Measurements from ENCODE around the gene SMAD4. TPM values are rescaled to one million over a fixed set of nuclear protein-coding genes. Genes with fewer than 3 reads are reported as not detected.

SMAD4 gene
- total RNA-seq, 1 experiment from 2014 or later = 96.7 TPM

DNA sequence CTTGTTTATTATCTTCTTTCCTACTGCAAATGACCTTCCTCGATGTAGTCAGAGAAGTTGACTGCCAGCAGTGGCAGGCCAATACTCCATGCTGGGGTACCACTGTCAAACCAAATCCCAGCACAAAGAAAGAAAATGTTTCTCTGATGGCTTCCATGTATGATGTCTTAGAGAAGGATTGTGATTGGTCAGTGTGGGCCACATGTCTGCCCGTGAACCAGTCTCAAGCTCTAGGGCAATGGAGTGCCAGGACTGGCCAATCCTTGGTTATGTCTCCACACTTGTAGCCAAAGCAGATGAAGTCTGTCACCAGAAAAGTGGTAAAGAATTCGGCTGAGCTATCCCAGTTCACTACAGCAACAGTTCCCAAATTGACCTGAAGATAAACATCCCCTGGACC lies 17.6 kb upstream of the SMAD4 start:
- H3K36me3 Mint-ChIP-seq (ENCODE audit: insufficient read depth, unreplicated experiment) = no peaks in the 10 kb centered on the region

DNA sequence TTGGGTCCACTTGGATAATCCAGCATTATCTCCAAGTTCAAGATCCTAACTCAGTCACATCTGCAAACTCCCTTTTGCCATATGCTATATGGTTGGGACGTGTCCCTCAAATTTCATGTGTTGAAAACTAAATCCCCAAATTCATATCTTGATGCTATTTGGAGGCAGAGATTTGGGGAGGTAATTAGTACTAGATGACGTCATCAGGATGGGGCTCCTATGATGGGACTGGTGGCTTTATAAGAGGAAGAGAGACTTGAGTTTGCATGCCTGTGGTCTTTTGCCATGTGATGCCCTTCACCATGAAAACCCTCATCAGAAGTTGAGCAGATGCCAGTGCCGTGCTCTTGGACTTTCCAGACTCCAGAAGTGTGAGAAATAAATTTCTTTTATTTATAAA lies 16.8 kb upstream of the SMAD4 start:
- Mint-ChIP-seq H3K4me3 (ENCODE audit: low read depth, unreplicated experiment) (no peak overlapping the region), H3K27ac (ENCODE audit: unreplicated experiment) (no peak overlapping the region), H3K4me1 (ENCODE audit: low read depth, unreplicated experiment) (no peaks in the 10 kb centered on the region), H3K9me3 (ENCODE audit: low read depth, unreplicated experiment) (peaks cover 5% of the 10 kb centered on the region), H3K36me3 (ENCODE audit: insufficient read depth, unreplicated experiment) (no peaks in the 10 kb centered on the region), H3K27me3 (ENCODE audit: unreplicated experiment) (no peaks in the 10 kb centered on the region)
- TF ChIP-seq, protein P1, sequence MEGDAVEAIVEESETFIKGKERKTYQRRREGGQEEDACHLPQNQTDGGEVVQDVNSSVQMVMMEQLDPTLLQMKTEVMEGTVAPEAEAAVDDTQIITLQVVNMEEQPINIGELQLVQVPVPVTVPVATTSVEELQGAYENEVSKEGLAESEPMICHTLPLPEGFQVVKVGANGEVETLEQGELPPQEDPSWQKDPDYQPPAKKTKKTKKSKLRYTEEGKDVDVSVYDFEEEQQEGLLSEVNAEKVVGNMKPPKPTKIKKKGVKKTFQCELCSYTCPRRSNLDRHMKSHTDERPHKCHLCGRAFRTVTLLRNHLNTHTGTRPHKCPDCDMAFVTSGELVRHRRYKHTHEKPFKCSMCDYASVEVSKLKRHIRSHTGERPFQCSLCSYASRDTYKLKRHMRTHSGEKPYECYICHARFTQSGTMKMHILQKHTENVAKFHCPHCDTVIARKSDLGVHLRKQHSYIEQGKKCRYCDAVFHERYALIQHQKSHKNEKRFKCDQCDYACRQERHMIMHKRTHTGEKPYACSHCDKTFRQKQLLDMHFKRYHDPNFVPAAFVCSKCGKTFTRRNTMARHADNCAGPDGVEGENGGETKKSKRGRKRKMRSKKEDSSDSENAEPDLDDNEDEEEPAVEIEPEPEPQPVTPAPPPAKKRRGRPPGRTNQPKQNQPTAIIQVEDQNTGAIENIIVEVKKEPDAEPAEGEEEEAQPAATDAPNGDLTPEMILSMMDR (IDR thresholded peaks at IDR 0.05; ENCODE audit: unreplicated experiment) = no peak
- BruUV-seq (replicated peaks) = no TSS peak
- intact Hi-C loops (cut with micrococcal nuclease; ENCODE audit: unreplicated experiment) = no loop called here
- no peak for DNase-seq
- CTCF ChIA-PET = no interaction called here

More for the DNA sequence above, 17.6 kb upstream of the SMAD4 start:
- no peak overlapping the region for H3K4me3 Mint-ChIP-seq (ENCODE audit: low read depth, unreplicated experiment)
- peaks cover 5% of the 10 kb centered on the region for H3K9me3 Mint-ChIP-seq (ENCODE audit: low read depth, unreplicated experiment)
- TF ChIP-seq, protein P1 (IDR thresholded peaks at IDR 0.05; ENCODE audit: unreplicated experiment) = no peak
- H3K27ac Mint-ChIP-seq (ENCODE audit: unreplicated experiment) = no peak overlapping the region
- no peaks in the 10 kb centered on the region for H3K27me3 Mint-ChIP-seq (ENCODE audit: unreplicated experiment)
- no TSS peak for BruUV-seq (replicated peaks)
- intact Hi-C loops (cut with micrococcal nuclease; ENCODE audit: unreplicated experiment) = no loop called here
- no peaks in the 10 kb centered on the region for H3K4me1 Mint-ChIP-seq (ENCODE audit: low read depth, unreplicated experiment)
- no peak for DNase-seq
- CTCF ChIA-PET = no interaction called here

DNA sequence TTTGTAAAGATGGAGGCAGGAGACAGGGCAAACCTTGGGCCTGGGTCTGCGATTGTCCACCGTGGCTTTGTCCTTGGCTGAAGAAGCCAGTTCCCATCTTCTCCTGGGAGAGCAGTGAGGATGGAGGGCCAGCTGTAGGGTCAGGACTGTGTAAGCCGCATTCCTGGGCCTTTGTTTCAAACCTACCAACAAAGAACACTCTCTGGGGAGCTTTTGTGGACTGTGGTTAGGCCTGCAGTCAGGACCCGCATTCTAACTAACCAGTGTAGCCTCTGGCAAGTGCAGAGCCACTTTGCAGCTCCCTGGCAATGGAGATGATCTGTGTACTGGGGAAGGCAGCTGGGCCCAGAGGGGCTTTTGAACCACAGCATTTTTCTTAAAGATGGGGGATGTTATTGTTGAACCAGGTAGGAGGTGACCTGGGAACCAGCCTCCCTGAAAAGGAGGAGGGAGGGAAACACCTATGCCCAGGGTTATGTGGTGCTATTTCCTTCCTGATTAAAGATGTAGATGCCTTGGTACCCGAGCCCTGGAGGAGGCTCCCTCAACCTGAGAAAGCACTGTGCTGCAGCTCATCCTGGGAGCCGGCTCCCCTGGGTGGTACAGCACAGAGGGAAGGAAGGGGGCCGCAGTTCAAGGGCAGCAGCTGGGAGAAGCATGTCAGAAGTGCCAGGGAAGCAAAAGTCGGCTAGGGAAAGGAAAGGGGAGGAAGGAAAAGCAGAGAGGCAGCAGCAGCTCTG lies 12.7 kb upstream of the SMAD4 start:
- no peak for DNase-seq
- TF ChIP-seq, protein P1 (IDR thresholded peaks at IDR 0.05; ENCODE audit: unreplicated experiment) = no peak
- no TSS peak for BruUV-seq (replicated peaks)
- no peak overlapping the region for H3K27ac Mint-ChIP-seq (ENCODE audit: unreplicated experiment)
- H3K36me3 Mint-ChIP-seq (ENCODE audit: insufficient read depth, unreplicated experiment) = no peaks in the 10 kb centered on the region
- H3K4me1 Mint-ChIP-seq (ENCODE audit: low read depth, unreplicated experiment) = no peaks in the 10 kb centered on the region
- H3K9me3 Mint-ChIP-seq (ENCODE audit: low read depth, unreplicated experiment) = peaks cover 5% of the 10 kb centered on the region
- CTCF ChIA-PET = no interaction called here
- no peaks in the 10 kb centered on the region for H3K27me3 Mint-ChIP-seq (ENCODE audit: unreplicated experiment)
- intact Hi-C loops (cut with micrococcal nuclease; ENCODE audit: unreplicated experiment) = no loop called here
- no peak overlapping the region for H3K4me3 Mint-ChIP-seq (ENCODE audit: low read depth, unreplicated experiment)

DNA sequence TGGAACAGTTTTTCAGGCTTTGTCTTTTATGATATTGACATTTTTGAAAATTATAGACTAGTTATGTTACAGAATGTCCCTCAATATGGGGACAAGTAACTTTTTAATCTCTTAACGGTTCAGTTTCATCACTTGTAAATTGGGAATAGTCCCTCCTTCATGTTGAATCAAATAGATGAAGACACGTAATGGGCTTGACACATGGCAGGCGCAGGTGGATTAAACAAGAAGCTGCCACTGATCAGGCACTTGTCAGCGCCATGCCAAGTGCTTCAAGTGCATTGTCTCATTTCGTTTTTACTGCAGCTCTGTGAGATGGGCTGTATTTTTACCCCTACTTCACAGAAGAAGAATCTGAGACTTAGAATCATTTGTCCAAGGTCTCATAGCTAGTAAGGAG lies 9.5 kb upstream of the SMAD4 start:
- DNase-seq = no peak
- TF ChIP-seq, protein P1 (IDR thresholded peaks at IDR 0.05; ENCODE audit: unreplicated experiment) = no peak
- Mint-ChIP-seq H3K4me3 (ENCODE audit: low read depth, unreplicated experiment) (no peak overlapping the region), H3K9me3 (ENCODE audit: low read depth, unreplicated experiment) (peaks cover under 1% of the 10 kb centered on the region), H3K27ac (ENCODE audit: unreplicated experiment) (no peak overlapping the region), H3K27me3 (ENCODE audit: unreplicated experiment) (no peaks in the 10 kb centered on the region), H3K4me1 (ENCODE audit: low read depth, unreplicated experiment) (no peaks in the 10 kb centered on the region), H3K36me3 (ENCODE audit: insufficient read depth, unreplicated experiment) (no peaks in the 10 kb centered on the region)
- no TSS peak for BruUV-seq (replicated peaks)
- intact Hi-C loops (cut with micrococcal nuclease; ENCODE audit: unreplicated experiment) = no loop called here
- CTCF ChIA-PET = interaction anchor here (0.6 kb wide), 1 partner anchor 364 kb away, joined by 3 read pairs; no protein-coding TSS in a partner anchor
